Measurements from ENCODE around the gene STARD4. TPM values are rescaled to one million over a fixed set of nuclear protein-coding genes. Genes with fewer than 3 reads are reported as not detected.

Gene STARD4
- total RNA-seq, 4 donors from 2014 or later: 0.49 to 2.7 (median 1.4) TPM

GRCh38 chr5:111511831-111512374 lies 432 bp downstream of the STARD4 start:
- Histone ChIP-seq H3K4me1 (peaks cover 0 to 5% of the 10 kb centered on the region in 2 donors), H3K9me3 (no peaks in the 10 kb centered on the region), H3K27ac (peak overlapping the region; percentile 63 to 81 (median 74)), H3K4me3 (peak overlapping the region; percentile 67 to 79 (median 68)), H3K36me3 (no peaks in the 10 kb centered on the region), H3K27me3 (no peaks in the 10 kb centered on the region)
- intact Hi-C loops (cut with DNase I; ENCODE audit: low total_unique reads): loop anchor here (2.0 kb wide), 1 partner anchor 39 kb away; no protein-coding TSS in a partner anchor
- TF ChIP-seq CTCF (IDR thresholded peaks at IDR 0.05 in 4 of 5, conservative IDR thresholded peaks at IDR 0.05 in 1 of 5): no peak
- TF ChIP-seq POLR2A (IDR thresholded peaks at IDR 0.05): no peak
- in situ Hi-C loops (cut with MboI; ENCODE audit: low sequenced_read_pairs in 4 of 4): no loop called here
- DNase-seq (peak in 1 of 2 donors; percentile 5), ATAC-seq (peak; percentile 29 to 37)

DNA sequence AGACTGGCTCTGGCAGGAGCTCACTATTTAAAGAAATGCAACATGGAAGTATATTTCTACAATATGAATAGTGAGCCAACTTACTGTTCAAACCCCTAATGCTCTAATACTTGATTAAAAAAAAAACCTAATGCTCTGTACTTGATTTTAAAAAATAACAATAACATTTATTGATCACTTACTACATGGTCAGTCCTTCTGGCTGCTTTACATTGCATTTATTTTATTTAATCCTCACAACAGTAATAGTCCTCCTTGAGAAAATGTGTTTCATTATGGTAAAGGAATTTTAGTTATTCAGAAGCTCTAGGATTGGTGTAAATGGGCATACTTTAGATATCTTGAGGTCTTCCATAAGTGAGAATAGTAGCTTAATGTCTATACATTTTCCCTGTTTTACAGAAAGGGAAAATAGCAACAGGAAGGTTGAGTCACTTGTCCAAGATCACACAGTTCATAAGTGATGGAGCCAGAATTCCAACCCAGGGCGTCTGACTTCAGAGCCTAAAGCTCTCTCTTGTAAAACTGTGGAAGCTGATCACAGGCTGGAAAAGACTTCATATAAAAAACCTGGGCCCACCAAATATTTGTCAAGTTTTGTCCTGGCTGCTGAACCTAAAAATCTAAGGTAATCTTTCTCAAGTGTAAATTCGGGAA lies 1.0 kb downstream of the STARD4 start:
- TF ChIP-seq POLR2A (IDR thresholded peaks at IDR 0.05): no peak
- TF ChIP-seq CTCF (IDR thresholded peaks at IDR 0.05 in 4 of 5, conservative IDR thresholded peaks at IDR 0.05 in 1 of 5): no peak
- Histone ChIP-seq H3K4me1 (peaks cover 0 to 5% of the 10 kb centered on the region in 2 donors), H3K4me3 (peak overlapping the region; percentile 67 to 79 (median 68)), H3K27me3 (no peaks in the 10 kb centered on the region), H3K36me3 (no peaks in the 10 kb centered on the region), H3K9me3 (no peaks in the 10 kb centered on the region), H3K27ac (peak overlapping the region; percentile 63 to 81 (median 74))
- in situ Hi-C loops (cut with MboI; ENCODE audit: low sequenced_read_pairs in 4 of 4): no loop called here
- ATAC-seq (no peak), DNase-seq (no peak)
- intact Hi-C loops (cut with DNase I; ENCODE audit: low total_unique reads): no loop called here

GRCh38 chr5:111509119-111509518 lies 3.2 kb downstream of the STARD4 start:
- no peak for DNase-seq
- intact Hi-C loops (cut with DNase I; ENCODE audit: low total_unique reads): no loop called here
- ATAC-seq: no peak
- Histone ChIP-seq H3K4me1 (peaks cover 0 to 5% of the 10 kb centered on the region in 2 donors), H3K27me3 (no peaks in the 10 kb centered on the region), H3K27ac (no peak overlapping the region), H3K4me3 (no peak overlapping the region), H3K36me3 (no peaks in the 10 kb centered on the region), H3K9me3 (no peaks in the 10 kb centered on the region)
- in situ Hi-C loops (cut with MboI; ENCODE audit: low sequenced_read_pairs in 4 of 4): no loop called here
- TF ChIP-seq CTCF (IDR thresholded peaks at IDR 0.05 in 4 of 5, conservative IDR thresholded peaks at IDR 0.05 in 1 of 5) (no peak), POLR2A (IDR thresholded peaks at IDR 0.05) (no peak)

DNA sequence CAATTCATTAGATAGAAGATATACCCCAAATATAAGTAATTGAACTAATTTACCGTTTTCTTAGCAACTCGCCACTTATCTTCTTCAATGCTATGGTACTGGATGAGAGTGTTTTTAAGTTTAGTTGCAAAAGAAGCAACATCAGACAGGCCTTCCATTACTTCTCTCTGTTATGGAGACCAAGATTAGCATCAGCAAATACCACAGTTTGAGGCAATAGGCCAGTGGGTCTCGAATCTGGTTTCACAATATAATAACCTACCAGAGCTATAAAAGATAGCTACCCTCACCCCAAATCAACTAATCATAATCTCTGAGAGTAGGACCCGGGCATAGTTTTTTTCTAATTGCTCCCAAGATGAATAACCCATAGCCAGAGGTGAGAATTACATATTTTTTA lies 5.1 kb downstream of the STARD4 start:
- in situ Hi-C loops (cut with MboI; ENCODE audit: low sequenced_read_pairs in 4 of 4): no loop called here
- Histone ChIP-seq H3K27me3 (no peaks in the 10 kb centered on the region), H3K36me3 (no peaks in the 10 kb centered on the region), H3K4me3 (no peak overlapping the region), H3K27ac (no peak overlapping the region), H3K9me3 (no peaks in the 10 kb centered on the region), H3K4me1 (no peaks in the 10 kb centered on the region)
- TF ChIP-seq POLR2A (IDR thresholded peaks at IDR 0.05) (no peak), CTCF (IDR thresholded peaks at IDR 0.05 in 4 of 5, conservative IDR thresholded peaks at IDR 0.05 in 1 of 5) (no peak)
- ATAC-seq: no peak
- DNase-seq: no peak
- intact Hi-C loops (cut with DNase I; ENCODE audit: low total_unique reads): no loop called here

All from gastrocnemius medialis (tissue), 4 donors.